Ishikawa (cell line): Measurements from ENCODE around the gene DLD.

ENCODE experiments used
- CEBPB ChIP-seq: IDR thresholded peaks from 2 replicates; pipeline ENCODE4 v1.6.1; 2012
- CREB1 ChIP-seq: IDR thresholded peaks from 2 replicates; pipeline ENCODE4 v1.6.1; 2012; ENCODE audit warnings: low read depth
- EGR1 ChIP-seq: IDR thresholded peaks from 2 replicates; pipeline ENCODE4 v1.6.1; 2012
- EP300 ChIP-seq: IDR thresholded peaks from 2 replicates; pipeline ENCODE4 v1.6.1; 2012; ENCODE audit warnings: borderline replicate concordance
- FOXM1 ChIP-seq: IDR thresholded peaks from 2 replicates; pipeline ENCODE4 v1.6.1; 2012; ENCODE audit warnings: low read depth, borderline replicate concordance
- NFIC ChIP-seq: IDR thresholded peaks from 2 replicates; pipeline ENCODE4 v1.6.1; 2012
- RAD21 ChIP-seq: IDR thresholded peaks from 2 replicates; pipeline ENCODE4 v1.6.1; 2012; ENCODE audit warnings: low read depth
- REST ChIP-seq: IDR thresholded peaks from 2 replicates; pipeline ENCODE4 v1.6.1; 2012; ENCODE audit warnings: low read depth, mild to moderate bottlenecking
- TAF1 ChIP-seq: IDR thresholded peaks from 2 replicates; pipeline ENCODE4 v1.6.1; 2012; ENCODE audit warnings: low read depth, mild to moderate bottlenecking
- TCF12 ChIP-seq: IDR thresholded peaks from 2 replicates; pipeline ENCODE4 v1.6.1; 2012; ENCODE audit warnings: low read depth
- TEAD4 ChIP-seq: IDR thresholded peaks from 2 replicates; pipeline ENCODE4 v1.6.1; 2012
- ZBTB7A ChIP-seq: IDR thresholded peaks from 2 replicates; pipeline ENCODE4 v1.6.1; 2012; ENCODE audit warnings: low read depth

- TF ChIP-seq CREB1 (no peak), FOXM1 (no peak), EGR1 (no peak), RAD21 (no peak), TCF12 (no peak), REST (no peak), EP300 (no peak), TAF1 (no peak), NFIC (no peak), TEAD4 (no peak), ZBTB7A (no peak), CEBPB (no peak)
These were observed 6.7 kb upstream of the DLD start for GRCh38 chr7:107884066-107884818.
